ENCODE data around the gene TAC3.
"Not testable (repeated sequence)": the region's sequence is repeated elsewhere in the genome, so short reads cannot be mapped to it uniquely, and the experiment has no call there.

TAC3 gene

DNA sequence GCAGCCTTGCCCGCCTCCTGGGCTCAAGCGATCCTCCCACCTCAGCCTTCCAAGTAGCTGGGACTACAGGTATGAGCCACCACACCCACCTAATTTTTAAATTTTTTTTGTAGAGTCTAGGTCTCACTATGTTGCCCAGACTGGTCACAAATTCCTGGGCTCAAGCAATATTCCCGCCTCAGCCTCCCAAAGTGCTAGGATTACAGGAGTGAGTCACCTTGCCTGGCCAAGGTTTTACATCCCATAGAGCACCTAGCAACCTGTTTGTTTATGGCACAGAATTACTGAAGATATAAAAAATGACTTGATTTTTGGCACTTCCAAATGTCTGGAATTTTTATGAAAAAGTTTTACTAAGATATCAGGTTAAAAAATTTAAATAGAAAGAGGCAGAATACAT, 17.1 kb upstream of the TAC3 start:
- no peak overlapping the region for H3K4me3 ChIP-seq (ENCODE audit: low read depth, low read length)
- TF ChIP-seq, protein P1, sequence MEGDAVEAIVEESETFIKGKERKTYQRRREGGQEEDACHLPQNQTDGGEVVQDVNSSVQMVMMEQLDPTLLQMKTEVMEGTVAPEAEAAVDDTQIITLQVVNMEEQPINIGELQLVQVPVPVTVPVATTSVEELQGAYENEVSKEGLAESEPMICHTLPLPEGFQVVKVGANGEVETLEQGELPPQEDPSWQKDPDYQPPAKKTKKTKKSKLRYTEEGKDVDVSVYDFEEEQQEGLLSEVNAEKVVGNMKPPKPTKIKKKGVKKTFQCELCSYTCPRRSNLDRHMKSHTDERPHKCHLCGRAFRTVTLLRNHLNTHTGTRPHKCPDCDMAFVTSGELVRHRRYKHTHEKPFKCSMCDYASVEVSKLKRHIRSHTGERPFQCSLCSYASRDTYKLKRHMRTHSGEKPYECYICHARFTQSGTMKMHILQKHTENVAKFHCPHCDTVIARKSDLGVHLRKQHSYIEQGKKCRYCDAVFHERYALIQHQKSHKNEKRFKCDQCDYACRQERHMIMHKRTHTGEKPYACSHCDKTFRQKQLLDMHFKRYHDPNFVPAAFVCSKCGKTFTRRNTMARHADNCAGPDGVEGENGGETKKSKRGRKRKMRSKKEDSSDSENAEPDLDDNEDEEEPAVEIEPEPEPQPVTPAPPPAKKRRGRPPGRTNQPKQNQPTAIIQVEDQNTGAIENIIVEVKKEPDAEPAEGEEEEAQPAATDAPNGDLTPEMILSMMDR (IDR thresholded peaks at IDR 0.05; ENCODE audit: borderline replicate concordance, insufficient read depth, low read depth, low read length), result no peak

- TF ChIP-seq, protein P1 (IDR thresholded peaks at IDR 0.05; ENCODE audit: borderline replicate concordance, insufficient read depth, low read depth, low read length), result no peak
- no peak overlapping the region for H3K4me3 ChIP-seq (ENCODE audit: low read depth, low read length)
These were observed 15.5 kb upstream of the TAC3 start for GRCh38 chr12:57031789-57032188.

- no peak overlapping the region for H3K4me3 ChIP-seq (ENCODE audit: low read depth, low read length)
- TF ChIP-seq, protein P1 (IDR thresholded peaks at IDR 0.05; ENCODE audit: borderline replicate concordance, insufficient read depth, low read depth, low read length), result peak; percentile 11; the same call in 1 of the 2 replicates
These were observed 14.9 kb upstream of the TAC3 start for GRCh38 chr12:57031138-57031725.

DNA sequence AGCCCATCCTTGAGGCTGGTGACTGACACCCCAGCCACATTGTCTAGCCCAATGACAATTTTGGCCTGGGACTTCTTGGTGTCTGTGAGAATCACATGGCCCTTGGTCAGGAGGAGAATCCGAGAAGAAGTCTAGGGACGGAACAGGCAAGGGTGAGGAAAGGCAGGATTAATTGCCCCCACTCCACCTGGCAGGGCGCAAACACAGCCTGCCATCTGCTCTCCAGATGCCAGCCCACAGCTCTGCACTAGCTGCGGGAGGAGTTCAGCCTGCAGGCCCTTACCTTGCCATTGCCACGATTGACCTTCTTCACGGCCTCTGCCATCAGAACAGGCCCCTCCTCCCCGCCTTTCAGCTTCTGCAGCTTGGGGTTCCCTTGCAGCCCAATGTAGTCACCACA, 13.1 kb upstream of the TAC3 start:
- TF ChIP-seq, protein P1 (IDR thresholded peaks at IDR 0.05; ENCODE audit: borderline replicate concordance, insufficient read depth, low read depth, low read length), result no peak
- H3K4me3 ChIP-seq (ENCODE audit: low read depth, low read length), result no peak overlapping the region

GRCh38 chr12:57027805-57028153, 11.4 kb upstream of the TAC3 start:
- H3K4me3 ChIP-seq (ENCODE audit: low read depth, low read length), result no peak overlapping the region
- TF ChIP-seq, protein P1 (IDR thresholded peaks at IDR 0.05; ENCODE audit: borderline replicate concordance, insufficient read depth, low read depth, low read length), result no peak

- no peak overlapping the region for H3K4me3 ChIP-seq (ENCODE audit: low read depth, low read length)
- TF ChIP-seq, protein P1 (IDR thresholded peaks at IDR 0.05; ENCODE audit: borderline replicate concordance, insufficient read depth, low read depth, low read length), result no peak
These were observed 10.9 kb upstream of the TAC3 start for GRCh38 chr12:57027011-57027804.

GRCh38 chr12:57025196-57025595, 8.9 kb upstream of the TAC3 start:
- TF ChIP-seq, protein P1 (IDR thresholded peaks at IDR 0.05; ENCODE audit: borderline replicate concordance, insufficient read depth, low read depth, low read length), result no peak

DNA sequence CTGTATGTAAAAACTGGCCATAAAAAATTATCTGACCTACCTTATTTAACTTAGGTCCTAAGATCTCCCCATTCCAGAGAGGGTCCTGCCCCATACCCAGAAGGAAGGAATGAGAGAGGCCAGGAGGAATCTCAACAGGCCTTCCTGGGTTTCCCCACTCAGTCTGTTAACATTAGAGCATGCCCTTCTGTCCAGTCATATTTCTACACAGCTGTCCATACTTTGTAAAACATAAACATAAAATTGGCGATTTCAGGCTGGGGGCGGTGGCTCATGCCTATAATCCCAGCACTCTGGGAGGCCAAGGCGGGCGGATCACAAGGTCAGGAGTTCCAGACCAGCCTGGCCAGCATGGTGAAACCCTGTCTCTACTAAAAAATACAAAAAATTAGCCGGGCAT, 6.0 kb upstream of the TAC3 start:
- not testable (repeated sequence) for H3K4me3 ChIP-seq (ENCODE audit: low read depth, low read length)

More at GRCh38 chr12:57025196-57025595, 8.9 kb upstream of the TAC3 start:
- H3K4me3 ChIP-seq (ENCODE audit: low read depth, low read length), result no peak overlapping the region
